Measurements from ENCODE around the gene GLDC. TPM values are rescaled to one million over a fixed set of nuclear protein-coding genes. Genes with fewer than 3 reads are reported as not detected.

Gene GLDC
- total RNA-seq, 1 donor from 2014 or later = 100 TPM

DNA sequence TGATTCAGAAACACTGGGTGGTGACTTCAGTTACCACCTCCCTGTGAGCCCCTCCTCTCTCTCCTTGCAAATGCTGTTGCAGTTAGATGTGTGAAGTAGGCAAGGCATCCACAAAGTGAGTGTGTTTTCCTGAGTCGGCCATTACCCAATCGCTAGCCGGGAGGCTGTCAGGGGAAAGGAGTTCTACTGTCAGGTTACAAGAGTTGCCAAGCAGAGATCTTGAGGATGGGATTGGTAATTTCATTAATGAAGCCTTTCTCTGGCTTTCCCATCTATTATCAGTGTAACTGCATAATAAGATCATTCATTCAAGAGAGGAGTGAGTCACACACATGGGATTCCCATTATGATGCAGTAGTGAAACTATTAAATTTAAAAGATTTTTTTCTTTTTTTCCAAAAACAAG is 106.9 kb downstream of the GLDC start:
- Histone ChIP-seq H3K4me2 (no peak overlapping the region), H3K4me3 (no peak overlapping the region), H3K4me1 (no peaks in the 10 kb centered on the region), H3K9me3 (ENCODE audit: low read depth) (no peaks in the 10 kb centered on the region), H3F3A (ENCODE audit: low read depth) (no peaks in the 10 kb centered on the region), H3K27me3 (no peaks in the 10 kb centered on the region), H2AFZ (replicated peaks) (no peak overlapping the region), H4K20me1 (ENCODE audit: low read depth) (no peaks in the 10 kb centered on the region), H3K27ac (no peak overlapping the region), H3K9ac (no peak overlapping the region), H3K79me2 (ENCODE audit: low read depth) (no peaks in the 10 kb centered on the region), H3K36me3 (no peaks in the 10 kb centered on the region)
- Mint-ChIP-seq H3K27ac (no peak overlapping the region), H3K27me3 (ENCODE audit: insufficient read depth, low read depth) (no peaks in the 10 kb centered on the region), H3K9me3 (no peaks in the 10 kb centered on the region), H3K36me3 (peaks cover 8% of the 10 kb centered on the region), H3K4me1 (peaks cover 4% of the 10 kb centered on the region), H3K4me3 (no peak overlapping the region)
- DNase-seq (ENCODE audit: low spot score) = no peak
- TF ChIP-seq, protein P1, sequence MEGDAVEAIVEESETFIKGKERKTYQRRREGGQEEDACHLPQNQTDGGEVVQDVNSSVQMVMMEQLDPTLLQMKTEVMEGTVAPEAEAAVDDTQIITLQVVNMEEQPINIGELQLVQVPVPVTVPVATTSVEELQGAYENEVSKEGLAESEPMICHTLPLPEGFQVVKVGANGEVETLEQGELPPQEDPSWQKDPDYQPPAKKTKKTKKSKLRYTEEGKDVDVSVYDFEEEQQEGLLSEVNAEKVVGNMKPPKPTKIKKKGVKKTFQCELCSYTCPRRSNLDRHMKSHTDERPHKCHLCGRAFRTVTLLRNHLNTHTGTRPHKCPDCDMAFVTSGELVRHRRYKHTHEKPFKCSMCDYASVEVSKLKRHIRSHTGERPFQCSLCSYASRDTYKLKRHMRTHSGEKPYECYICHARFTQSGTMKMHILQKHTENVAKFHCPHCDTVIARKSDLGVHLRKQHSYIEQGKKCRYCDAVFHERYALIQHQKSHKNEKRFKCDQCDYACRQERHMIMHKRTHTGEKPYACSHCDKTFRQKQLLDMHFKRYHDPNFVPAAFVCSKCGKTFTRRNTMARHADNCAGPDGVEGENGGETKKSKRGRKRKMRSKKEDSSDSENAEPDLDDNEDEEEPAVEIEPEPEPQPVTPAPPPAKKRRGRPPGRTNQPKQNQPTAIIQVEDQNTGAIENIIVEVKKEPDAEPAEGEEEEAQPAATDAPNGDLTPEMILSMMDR (IDR thresholded peaks at IDR 0.05) = no peak
- TF ChIP-seq EZH2 (IDR thresholded peaks at IDR 0.05) (no peak), EZH2phosphoT487 (IDR thresholded peaks at IDR 0.05) (no peak)

DNA sequence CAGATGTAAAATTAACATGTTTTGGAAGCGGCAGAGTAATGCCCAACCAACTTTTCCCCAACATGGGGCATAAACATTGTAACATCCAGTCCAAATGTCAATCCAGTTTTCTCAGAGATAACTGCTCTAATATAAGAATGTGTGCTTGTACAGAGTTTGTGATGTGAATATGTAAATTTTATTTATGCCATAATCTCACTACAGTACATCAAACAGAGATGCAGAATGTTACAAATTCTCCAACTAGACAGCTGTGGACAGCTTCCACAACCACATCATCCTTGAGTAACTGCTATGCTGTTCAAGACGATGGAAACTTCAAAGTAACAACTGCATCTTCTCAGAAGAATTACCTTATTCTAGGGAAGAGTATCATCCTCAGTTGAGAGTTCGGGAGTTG is 109.9 kb downstream of the GLDC start:
- Histone ChIP-seq H3K79me2 (ENCODE audit: low read depth) (no peaks in the 10 kb centered on the region), H3K4me1 (no peaks in the 10 kb centered on the region), H3K36me3 (no peaks in the 10 kb centered on the region), H3K27me3 (no peaks in the 10 kb centered on the region), H3K4me3 (no peak overlapping the region), H3F3A (ENCODE audit: low read depth) (no peaks in the 10 kb centered on the region), H4K20me1 (ENCODE audit: low read depth) (no peaks in the 10 kb centered on the region), H3K4me2 (no peak overlapping the region), H3K27ac (no peak overlapping the region), H3K9ac (no peak overlapping the region), H3K9me3 (ENCODE audit: low read depth) (no peaks in the 10 kb centered on the region), H2AFZ (replicated peaks) (no peak overlapping the region)
- TF ChIP-seq EZH2phosphoT487 (IDR thresholded peaks at IDR 0.05) (no peak), EZH2 (IDR thresholded peaks at IDR 0.05) (no peak)
- TF ChIP-seq, protein P1 (IDR thresholded peaks at IDR 0.05) = no peak
- Mint-ChIP-seq H3K27me3 (ENCODE audit: insufficient read depth, low read depth) (no peaks in the 10 kb centered on the region), H3K27ac (no peak overlapping the region), H3K4me3 (no peak overlapping the region), H3K9me3 (no peaks in the 10 kb centered on the region), H3K4me1 (no peaks in the 10 kb centered on the region), H3K36me3 (peaks cover 10% of the 10 kb centered on the region)
- DNase-seq (ENCODE audit: low spot score) = no peak

DNA sequence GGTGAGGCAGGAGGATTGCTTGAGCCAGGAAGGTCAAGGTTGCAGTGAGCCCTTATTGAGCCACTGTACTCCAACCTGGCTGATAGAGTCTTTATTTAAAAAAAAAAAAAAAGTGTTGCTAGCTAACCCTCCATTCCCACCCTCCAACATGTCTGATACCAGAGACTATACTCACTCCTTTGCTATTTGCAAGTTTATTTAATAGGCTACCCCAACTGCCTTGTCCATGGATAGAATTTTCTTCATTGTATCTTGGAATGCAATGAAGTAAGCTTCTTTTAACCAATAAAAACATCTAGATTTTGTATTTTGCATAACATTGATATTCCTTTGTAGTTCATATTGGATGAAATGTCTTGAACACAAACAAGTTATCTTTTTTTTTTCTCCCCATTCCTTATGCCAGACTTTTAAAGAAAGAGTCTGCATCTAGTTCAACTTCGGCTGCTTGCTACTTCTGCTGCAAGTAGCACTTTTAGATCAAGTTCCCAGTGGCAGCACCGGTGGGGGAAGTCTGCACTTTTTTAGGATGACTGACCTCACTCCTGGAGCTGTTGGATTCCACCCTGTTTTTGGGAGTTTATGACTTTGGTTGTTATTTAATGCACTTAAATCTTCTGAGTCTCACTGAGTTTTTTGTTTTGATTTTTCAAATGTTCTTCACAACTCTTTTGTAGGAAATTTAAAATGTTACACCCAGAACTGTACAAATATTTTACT is 120.0 kb downstream of the GLDC start:
- Histone ChIP-seq H3K79me2 (ENCODE audit: low read depth) (no peaks in the 10 kb centered on the region), H2AFZ (replicated peaks) (no peak overlapping the region), H3K9me3 (ENCODE audit: low read depth) (no peaks in the 10 kb centered on the region), H3K4me3 (no peak overlapping the region), H3F3A (ENCODE audit: low read depth) (peaks cover 4% of the 10 kb centered on the region), H3K9ac (no peak overlapping the region), H3K36me3 (no peaks in the 10 kb centered on the region), H3K4me1 (peaks cover 7% of the 10 kb centered on the region), H3K4me2 (no peak overlapping the region), H3K27ac (no peak overlapping the region), H4K20me1 (ENCODE audit: low read depth) (no peaks in the 10 kb centered on the region), H3K27me3 (no peaks in the 10 kb centered on the region)
- H3K27ac Mint-ChIP-seq = peak overlapping the region; percentile 38
- peaks cover 10% of the 10 kb centered on the region for H3K9me3 Mint-ChIP-seq
- H3K4me1 Mint-ChIP-seq = no peaks in the 10 kb centered on the region
- no peak for TF ChIP-seq EZH2phosphoT487 (IDR thresholded peaks at IDR 0.05)
- TF ChIP-seq, protein P1 (IDR thresholded peaks at IDR 0.05) = no peak
- peaks cover 4% of the 10 kb centered on the region for H3K27me3 Mint-ChIP-seq (ENCODE audit: insufficient read depth, low read depth)
- no peak overlapping the region for H3K4me3 Mint-ChIP-seq
- no peak for DNase-seq (ENCODE audit: low spot score)
- peaks cover 10% of the 10 kb centered on the region for H3K36me3 Mint-ChIP-seq

All from neural progenitor cell (in vitro differentiated cells).